NOMO-1 treated with dmso at 0.1 percent for 144 hours (cell line): ENCODE measurements around the gene HLA-DPB1.
A peak's percentile ranks its signal among the peaks of the same experiment; 100 is the strongest.
"Not testable (repeated sequence)": the region's sequence is repeated elsewhere in the genome, so short reads cannot be mapped to it uniquely, and the experiment has no call there.

Source experiments
- DNase-seq: peaks from one replicate; lab custom pipeline; 2025; ENCODE audit not compliant: unreplicated experiment; lab: John Stamatoyannopoulos, UW

HLA-DPB1 gene

GRCh38 chr6:33101121-33101737 is 25.4 kb downstream of the HLA-DPB1 start:
- DNase-seq, result not testable (repeated sequence)

GRCh38 chr6:33103776-33104175 is 28.0 kb downstream of the HLA-DPB1 start:
- DNase-seq, result no peak

GRCh38 chr6:33104887-33105286 is 29.1 kb downstream of the HLA-DPB1 start:
- DNase-seq, result no peak

DNA sequence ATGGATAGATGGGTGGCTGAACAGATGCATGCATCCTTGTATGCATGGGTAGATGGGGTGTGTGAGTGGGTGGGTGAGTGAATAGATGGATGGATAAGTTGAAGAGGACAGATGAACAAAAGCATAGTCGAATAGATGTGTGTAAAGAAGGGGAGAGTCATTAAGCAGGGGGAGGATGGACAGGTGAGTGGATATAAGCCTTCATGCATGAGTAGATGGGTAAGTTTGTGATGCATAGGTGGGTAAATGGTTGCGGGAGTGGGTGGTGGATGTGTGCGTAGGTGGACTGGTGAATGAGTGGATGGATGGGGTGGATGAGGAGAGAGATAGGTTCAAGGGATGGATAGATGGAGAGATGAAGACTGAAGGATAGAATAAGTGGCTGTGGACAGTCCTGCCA is 29.6 kb downstream of the HLA-DPB1 start:
- no peak for DNase-seq

DNA sequence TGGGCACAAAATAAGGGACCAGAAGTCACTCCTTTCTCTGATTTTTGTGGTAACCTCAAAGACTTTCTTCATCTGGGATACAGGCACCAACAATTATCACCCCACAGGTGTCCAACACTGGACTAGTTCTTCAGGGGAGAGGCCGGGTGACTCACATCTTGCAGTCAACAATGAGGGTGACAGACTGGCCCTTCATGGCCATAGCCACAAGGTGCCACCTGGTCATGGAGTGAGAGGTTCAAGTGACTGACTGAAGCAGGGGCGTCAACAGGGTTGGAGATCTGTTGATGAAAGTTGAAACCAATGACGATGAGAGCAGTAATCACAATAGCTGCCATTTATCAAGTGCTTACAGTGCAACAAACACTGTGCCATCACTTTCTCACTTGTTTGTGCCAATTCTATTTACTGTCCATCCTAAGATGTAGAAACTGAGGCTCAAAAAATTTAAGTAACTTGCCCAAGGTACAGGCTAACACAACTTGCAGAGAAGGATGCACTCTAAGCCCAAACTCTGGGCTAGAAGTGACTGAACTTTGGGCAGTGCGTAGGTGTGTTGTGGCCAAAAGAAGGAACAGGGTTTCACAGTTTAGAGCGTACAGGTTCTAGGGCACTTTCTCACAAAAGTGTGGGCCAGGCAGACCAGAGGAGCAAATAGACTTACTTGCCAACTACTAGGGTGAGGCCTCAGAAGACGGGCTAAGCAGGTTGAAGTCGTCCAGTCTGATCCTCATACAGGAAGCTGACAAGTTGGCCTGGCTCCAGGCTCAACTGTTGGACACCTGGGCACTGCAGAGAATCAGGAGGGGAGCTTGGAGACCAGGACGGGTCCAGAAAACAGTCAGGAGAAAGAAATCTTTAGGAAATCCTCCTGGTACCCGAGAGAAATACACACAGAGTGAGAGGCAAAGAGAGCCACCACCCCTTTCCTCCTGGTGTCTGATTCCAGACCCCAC is 30.4 kb downstream of the HLA-DPB1 start:
- DNase-seq, result no peak

- DNase-seq, result no peak
Measured at GRCh38 chr6:33107641-33108040, 31.9 kb downstream of the HLA-DPB1 start.

GRCh38 chr6:33108307-33108706 is 32.5 kb downstream of the HLA-DPB1 start:
- no peak for DNase-seq

DNA sequence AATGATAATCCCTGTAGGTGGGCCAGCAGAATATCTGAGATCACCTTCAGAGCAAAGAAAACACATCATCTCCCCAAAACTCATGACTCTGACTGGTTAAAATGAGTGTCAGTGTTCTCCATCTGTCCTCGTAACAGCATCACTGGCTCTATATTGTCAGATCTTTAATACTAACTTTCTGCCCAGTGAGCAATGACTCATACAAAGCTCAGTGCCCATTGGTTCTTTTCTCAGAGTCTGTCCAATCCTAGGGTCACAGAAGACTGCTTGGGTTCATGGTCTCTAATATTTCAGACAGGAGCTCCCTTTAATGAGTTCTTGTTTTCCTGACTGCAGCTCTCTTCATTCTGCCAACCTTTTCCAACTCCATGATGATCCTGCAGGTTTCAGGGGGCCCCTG is 36.4 kb downstream of the HLA-DPB1 start:
- DNase-seq, result no peak

DNA sequence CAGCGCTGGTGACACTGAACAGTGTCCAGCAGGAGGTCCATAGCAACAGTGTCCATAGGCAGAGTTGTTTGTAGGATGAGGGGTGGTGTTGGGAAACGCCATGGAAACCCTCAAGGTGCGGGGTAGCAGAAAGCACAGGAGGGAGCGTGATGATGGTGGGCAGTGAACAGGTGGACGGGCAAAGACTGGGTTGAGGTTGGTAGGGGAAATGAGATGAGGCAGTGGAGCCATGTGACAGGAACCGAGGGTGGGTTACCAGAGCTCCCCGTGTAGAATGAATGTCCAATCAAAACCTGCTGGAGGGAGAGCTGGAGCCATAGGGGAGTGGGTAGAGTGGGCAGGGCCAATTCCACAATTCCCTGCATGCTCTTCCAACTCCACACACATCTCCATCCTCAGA is 38.0 kb downstream of the HLA-DPB1 start:
- no peak for DNase-seq

DNA sequence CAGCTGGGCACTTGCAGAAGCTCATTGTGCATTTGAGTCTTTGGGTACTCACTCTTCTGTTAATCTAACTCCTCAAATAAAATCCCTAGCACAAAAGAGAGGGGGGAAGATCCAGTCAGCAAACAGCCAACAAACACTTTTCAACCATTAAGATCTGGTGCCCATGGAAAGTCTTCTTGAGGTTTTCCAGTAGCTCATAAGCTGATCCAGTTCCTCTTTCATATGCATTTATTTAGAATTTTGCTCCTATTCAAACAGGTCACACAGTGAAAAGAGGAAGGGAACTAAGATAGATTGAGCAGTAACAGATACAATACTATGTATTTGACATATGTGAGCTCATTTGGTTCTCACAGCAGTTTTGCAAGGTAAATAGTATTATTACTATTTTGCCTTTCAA is 38.6 kb downstream of the HLA-DPB1 start:
- DNase-seq, result peak; percentile 43

DNA sequence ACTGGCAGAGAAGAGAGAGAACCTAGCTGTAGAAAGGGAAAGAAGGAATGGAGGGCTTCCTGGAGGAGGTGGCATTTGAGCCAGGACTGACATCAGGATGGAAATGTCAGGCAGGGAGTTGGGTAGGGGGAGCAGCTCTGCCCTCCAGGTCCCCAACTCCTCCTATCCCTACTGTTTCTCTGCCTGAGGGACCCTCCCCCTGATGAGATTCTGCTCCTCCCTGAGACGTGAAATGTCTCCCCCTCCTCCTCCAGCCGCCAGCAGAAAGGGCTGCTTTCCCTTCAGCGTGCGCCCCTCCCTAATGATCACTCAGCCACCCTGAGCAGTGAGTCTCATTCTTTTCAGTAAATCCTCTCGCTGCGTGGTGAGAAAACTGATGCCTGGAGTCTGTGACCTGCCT is 40.6 kb downstream of the HLA-DPB1 start:
- DNase-seq, result no peak

DNA sequence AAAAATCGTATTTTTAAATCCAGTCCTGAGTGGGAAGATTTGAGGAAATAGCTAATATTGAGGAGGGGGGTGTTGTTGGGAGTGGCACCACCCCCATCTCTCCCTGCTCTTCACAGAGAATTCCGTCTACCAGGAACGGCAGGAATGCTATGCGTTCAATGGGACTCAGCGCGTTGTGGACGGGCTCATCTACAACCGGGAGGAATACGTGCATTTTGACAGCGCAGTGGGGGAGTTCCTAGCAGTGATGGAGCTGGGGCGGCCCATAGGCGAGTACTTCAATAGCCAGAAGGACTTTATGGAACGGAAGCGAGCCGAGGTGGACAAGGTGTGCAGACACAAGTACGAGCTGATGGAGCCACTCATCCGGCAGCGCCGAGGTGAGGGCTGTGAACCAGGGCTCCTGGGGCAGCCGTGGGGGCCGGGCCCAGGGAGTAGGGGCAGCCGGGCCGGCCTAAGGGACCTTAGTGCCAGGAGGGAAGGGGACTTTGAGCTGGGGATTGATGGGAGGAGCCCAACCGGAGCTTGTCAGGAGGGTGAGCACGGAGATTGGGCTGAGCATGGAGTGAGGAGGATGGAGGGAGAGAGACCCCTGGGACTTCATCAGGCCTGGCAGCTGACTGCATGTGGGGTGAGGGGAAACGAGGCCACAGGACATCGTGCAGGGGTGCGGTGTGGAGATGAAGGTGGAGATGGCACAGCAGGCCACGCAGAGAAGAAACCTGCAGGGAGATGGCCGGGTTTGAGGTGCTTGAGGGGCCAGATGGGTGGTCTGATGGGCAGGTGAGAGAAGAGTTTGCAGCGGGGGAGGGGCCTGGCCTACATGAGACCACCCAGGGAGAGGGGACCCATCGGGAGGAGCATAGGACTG is 41.3 kb downstream of the HLA-DPB1 start:
- no peak for DNase-seq

- no peak for DNase-seq
Measured at GRCh38 chr6:33117811-33118277, 42.1 kb downstream of the HLA-DPB1 start.

DNA sequence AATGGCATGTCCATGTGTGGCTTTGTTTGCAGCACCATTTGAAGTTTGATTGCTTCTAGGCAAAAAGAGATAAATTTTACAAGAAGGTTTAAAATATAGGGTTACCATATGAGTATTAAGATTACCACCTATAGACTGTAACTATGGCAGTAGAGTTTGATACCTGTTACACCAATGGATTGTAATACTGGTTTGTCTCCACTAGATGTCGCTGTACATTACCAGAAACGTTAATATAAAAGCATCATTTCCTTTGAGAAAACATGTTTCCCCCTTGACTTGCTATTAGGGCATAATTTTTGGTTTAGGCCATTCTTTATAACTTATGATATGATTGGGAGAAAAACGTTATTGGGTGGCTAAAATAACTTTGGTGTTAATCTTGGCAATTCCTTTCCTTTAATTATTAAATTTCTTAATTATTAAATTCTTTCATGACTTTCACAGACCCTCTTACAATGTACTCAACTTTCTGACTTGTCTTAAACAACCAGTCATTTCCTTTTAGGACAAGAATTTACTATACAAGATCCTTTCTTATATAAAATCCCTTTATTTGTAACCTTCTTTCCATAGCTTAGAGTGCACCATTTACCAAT is 42.8 kb downstream of the HLA-DPB1 start:
- DNase-seq, result no peak

- DNase-seq, result no peak
Measured at GRCh38 chr6:33120001-33120400, 44.2 kb downstream of the HLA-DPB1 start.

GRCh38 chr6:33123181-33123580 is 47.4 kb downstream of the HLA-DPB1 start:
- no peak for DNase-seq

DNA sequence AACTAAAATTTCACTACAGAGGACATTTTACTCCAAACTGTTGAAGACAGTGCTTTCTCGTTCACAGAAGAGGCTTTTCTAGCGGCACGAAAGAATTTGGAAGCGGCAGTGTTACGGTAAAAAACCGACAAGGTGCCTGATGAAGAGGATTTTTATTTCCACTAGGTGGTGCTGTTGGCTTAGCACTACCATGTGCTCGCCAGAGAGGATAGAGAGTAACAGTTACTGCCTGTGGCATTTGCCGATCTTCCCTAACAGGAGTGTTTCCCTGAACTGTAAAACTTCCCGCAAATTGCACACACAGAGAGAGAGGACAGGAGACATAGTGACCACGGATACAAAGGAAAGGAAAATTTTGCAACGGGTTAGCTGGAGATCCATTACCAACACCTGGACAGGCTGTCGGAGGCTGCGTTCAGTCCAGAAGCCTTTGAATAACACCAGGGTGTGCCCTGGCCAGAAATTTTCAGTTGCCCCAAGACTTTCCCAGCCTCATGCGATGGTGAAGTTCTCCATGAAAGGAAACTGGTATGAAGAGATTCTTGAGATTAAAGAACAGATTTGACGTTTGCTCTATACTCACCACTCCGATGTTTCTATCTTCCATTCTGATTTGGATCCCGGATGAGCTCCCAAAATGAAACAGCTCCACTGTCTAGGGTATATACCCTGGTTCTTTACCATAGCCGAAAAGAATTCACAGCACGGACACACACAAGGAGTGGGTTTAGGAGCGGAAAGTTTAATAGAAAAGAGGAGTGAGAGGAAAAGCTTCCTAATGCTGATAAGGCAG is 48.1 kb downstream of the HLA-DPB1 start:
- DNase-seq, result no peak

GRCh38 chr6:33124525-33124901 is 48.7 kb downstream of the HLA-DPB1 start:
- no peak for DNase-seq

GRCh38 chr6:33124947-33125346 is 49.2 kb downstream of the HLA-DPB1 start:
- DNase-seq, result no peak

GRCh38 chr6:33126101-33126714 is 50.4 kb downstream of the HLA-DPB1 start:
- no peak for DNase-seq
